ENCODE data around the gene XPNPEP1.

Gene XPNPEP1

DNA sequence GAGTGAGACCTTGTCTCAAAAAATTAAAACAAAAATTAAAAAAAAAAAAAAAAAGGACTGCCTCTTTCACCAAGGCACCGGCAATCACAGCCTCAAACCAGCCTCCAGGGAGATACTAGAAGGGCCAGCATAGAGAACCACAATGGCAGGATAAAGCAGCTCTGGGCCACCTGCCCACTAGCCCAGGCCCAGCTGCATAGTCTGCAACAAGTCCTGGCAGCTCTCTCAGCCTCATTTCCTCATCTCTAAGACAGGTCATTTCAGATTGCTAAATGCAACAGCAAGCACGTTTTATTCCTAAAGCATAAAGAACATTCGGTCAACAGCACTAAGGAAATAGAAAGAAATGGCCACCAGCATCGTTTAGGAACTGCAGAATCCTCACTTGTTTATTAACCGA is 28.8 kb downstream of the XPNPEP1 start:
- no peak overlapping the region for H3K27ac ChIP-seq (ENCODE audit: low read length)
- H3K79me2 ChIP-seq (ENCODE audit: low read length): no peaks in the 10 kb centered on the region
- no peak overlapping the region for H2AFZ ChIP-seq (ENCODE audit: low read depth, low read length)
- no peak overlapping the region for H3K9ac ChIP-seq (ENCODE audit: low read length)
- peaks cover 3% of the 10 kb centered on the region for H3K36me3 ChIP-seq (replicated peaks; ENCODE audit: low read depth, low read length)
- TF ChIP-seq, protein P1, sequence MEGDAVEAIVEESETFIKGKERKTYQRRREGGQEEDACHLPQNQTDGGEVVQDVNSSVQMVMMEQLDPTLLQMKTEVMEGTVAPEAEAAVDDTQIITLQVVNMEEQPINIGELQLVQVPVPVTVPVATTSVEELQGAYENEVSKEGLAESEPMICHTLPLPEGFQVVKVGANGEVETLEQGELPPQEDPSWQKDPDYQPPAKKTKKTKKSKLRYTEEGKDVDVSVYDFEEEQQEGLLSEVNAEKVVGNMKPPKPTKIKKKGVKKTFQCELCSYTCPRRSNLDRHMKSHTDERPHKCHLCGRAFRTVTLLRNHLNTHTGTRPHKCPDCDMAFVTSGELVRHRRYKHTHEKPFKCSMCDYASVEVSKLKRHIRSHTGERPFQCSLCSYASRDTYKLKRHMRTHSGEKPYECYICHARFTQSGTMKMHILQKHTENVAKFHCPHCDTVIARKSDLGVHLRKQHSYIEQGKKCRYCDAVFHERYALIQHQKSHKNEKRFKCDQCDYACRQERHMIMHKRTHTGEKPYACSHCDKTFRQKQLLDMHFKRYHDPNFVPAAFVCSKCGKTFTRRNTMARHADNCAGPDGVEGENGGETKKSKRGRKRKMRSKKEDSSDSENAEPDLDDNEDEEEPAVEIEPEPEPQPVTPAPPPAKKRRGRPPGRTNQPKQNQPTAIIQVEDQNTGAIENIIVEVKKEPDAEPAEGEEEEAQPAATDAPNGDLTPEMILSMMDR (IDR thresholded peaks at IDR 0.05; ENCODE audit: low read depth, low read length): no peak
- TF ChIP-seq EZH2phosphoT487 (IDR thresholded peaks at IDR 0.05; ENCODE audit: low read depth): no peak
- no peaks in the 10 kb centered on the region for H3K4me1 ChIP-seq (ENCODE audit: low read length)
- no peaks in the 10 kb centered on the region for H3K27me3 ChIP-seq (ENCODE audit: low read depth, low read length)
- H3K4me2 ChIP-seq (ENCODE audit: low read length): no peak overlapping the region
- H3K9me3 ChIP-seq (ENCODE audit: insufficient read depth, low read length): no peaks in the 10 kb centered on the region
- H4K20me1 ChIP-seq (ENCODE audit: insufficient read depth, low read length): peaks cover 6% of the 10 kb centered on the region; the same call in 1 of the 2 replicates
- no peak overlapping the region for H3K4me3 ChIP-seq (ENCODE audit: low read length)

DNA sequence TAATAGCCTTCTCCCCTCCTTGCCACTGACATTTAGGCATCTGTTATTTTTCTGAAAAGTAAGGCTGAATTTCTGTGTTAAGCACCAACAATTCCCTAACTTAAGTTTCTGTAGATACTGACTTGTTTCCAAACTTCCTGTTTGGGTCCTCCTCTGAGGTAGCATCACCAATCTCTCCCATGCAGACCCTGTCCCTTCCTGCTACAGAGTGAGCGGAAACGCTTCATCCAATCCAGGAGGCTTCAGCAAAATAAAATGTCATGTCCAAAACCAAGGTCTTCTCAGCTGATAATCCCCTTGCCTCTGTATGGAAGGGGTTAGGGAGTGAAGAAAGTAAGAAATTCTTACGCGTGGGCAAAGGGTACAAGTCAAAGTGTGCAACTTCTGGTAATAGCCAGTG is 29.9 kb downstream of the XPNPEP1 start:
- H3K36me3 ChIP-seq (replicated peaks; ENCODE audit: low read depth, low read length): peaks cover 3% of the 10 kb centered on the region
- H3K4me3 ChIP-seq (ENCODE audit: low read length): no peak overlapping the region
- no peak overlapping the region for H3K4me2 ChIP-seq (ENCODE audit: low read length)
- TF ChIP-seq, protein P1 (IDR thresholded peaks at IDR 0.05; ENCODE audit: low read depth, low read length): no peak
- no peak for TF ChIP-seq EZH2phosphoT487 (IDR thresholded peaks at IDR 0.05; ENCODE audit: low read depth)
- no peak overlapping the region for H3K9ac ChIP-seq (ENCODE audit: low read length)
- H3K27ac ChIP-seq (ENCODE audit: low read length): no peak overlapping the region
- no peaks in the 10 kb centered on the region for H3K27me3 ChIP-seq (ENCODE audit: low read depth, low read length)
- no peaks in the 10 kb centered on the region for H3K9me3 ChIP-seq (ENCODE audit: insufficient read depth, low read length)
- no peaks in the 10 kb centered on the region for H3K4me1 ChIP-seq (ENCODE audit: low read length)
- H2AFZ ChIP-seq (ENCODE audit: low read depth, low read length): no peak overlapping the region
- no peaks in the 10 kb centered on the region for H3K79me2 ChIP-seq (ENCODE audit: low read length)
- H4K20me1 ChIP-seq (ENCODE audit: insufficient read depth, low read length): peaks cover 6% of the 10 kb centered on the region; the same call in 1 of the 2 replicates

DNA sequence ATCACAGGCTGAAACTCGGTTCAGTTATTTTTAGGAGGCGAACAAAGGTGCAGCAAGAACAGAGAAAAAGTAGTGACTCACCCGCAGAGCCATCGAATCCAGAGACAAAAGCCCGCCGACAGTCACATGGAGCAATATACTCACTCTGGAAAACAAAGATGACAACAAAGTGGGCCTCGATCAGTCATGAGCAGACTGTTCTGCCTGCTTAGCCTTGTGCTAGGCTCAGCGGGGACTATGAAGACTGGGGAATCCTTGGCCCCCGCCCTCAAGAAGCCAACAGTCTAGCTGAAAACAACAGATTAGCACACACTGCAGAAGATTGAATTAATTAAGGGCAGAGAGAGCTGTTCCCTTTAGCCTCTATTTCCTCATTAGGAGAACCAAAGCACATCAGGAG is 30.4 kb downstream of the XPNPEP1 start:
- Histone ChIP-seq H3K9me3 (ENCODE audit: insufficient read depth, low read length) (no peaks in the 10 kb centered on the region), H4K20me1 (ENCODE audit: insufficient read depth, low read length) (peaks cover 6% of the 10 kb centered on the region; the same call in 1 of the 2 replicates), H3K79me2 (ENCODE audit: low read length) (no peaks in the 10 kb centered on the region), H3K4me1 (ENCODE audit: low read length) (no peaks in the 10 kb centered on the region), H2AFZ (ENCODE audit: low read depth, low read length) (no peak overlapping the region), H3K27me3 (ENCODE audit: low read depth, low read length) (no peaks in the 10 kb centered on the region), H3K4me2 (ENCODE audit: low read length) (no peak overlapping the region), H3K27ac (ENCODE audit: low read length) (no peak overlapping the region), H3K9ac (ENCODE audit: low read length) (no peak overlapping the region), H3K4me3 (ENCODE audit: low read length) (no peak overlapping the region), H3K36me3 (replicated peaks; ENCODE audit: low read depth, low read length) (peaks cover 3% of the 10 kb centered on the region)
- no peak for TF ChIP-seq EZH2phosphoT487 (IDR thresholded peaks at IDR 0.05; ENCODE audit: low read depth)
- TF ChIP-seq, protein P1 (IDR thresholded peaks at IDR 0.05; ENCODE audit: low read depth, low read length): no peak

DNA sequence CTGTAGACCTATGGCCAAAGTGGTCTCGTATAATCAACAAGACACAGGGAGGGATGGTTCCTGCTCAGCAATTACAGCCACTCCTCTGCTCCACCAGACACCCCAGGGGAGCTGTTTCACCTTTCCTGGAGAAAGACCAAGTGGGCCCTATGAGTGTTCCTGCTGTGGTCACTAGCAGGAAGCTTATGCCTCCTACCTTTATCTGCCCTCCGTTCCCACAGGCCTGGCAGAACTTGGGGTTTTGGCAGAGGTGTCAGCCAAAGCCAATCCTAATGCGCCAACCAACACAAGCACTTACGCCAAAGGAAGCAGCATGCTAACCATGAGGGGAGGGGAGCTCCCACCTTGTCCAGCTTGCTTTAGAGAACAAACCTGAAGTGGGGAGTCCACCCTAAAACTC is 31.2 kb downstream of the XPNPEP1 start:
- no peak overlapping the region for H3K27ac ChIP-seq (ENCODE audit: low read length)
- H3K36me3 ChIP-seq (replicated peaks; ENCODE audit: low read depth, low read length): peaks cover 3% of the 10 kb centered on the region
- TF ChIP-seq, protein P1 (IDR thresholded peaks at IDR 0.05; ENCODE audit: low read depth, low read length): no peak
- no peak for TF ChIP-seq EZH2phosphoT487 (IDR thresholded peaks at IDR 0.05; ENCODE audit: low read depth)
- peaks cover 6% of the 10 kb centered on the region; the same call in 1 of the 2 replicates for H4K20me1 ChIP-seq (ENCODE audit: insufficient read depth, low read length)
- no peaks in the 10 kb centered on the region for H3K9me3 ChIP-seq (ENCODE audit: insufficient read depth, low read length)
- H3K4me3 ChIP-seq (ENCODE audit: low read length): no peak overlapping the region
- no peaks in the 10 kb centered on the region for H3K79me2 ChIP-seq (ENCODE audit: low read length)
- H3K27me3 ChIP-seq (ENCODE audit: low read depth, low read length): no peaks in the 10 kb centered on the region
- no peaks in the 10 kb centered on the region for H3K4me1 ChIP-seq (ENCODE audit: low read length)
- no peak overlapping the region for H3K4me2 ChIP-seq (ENCODE audit: low read length)
- H2AFZ ChIP-seq (ENCODE audit: low read depth, low read length): no peak overlapping the region
- H3K9ac ChIP-seq (ENCODE audit: low read length): no peak overlapping the region
